ENCODE results near the gene FTO. TPM values are rescaled to one million over a fixed set of nuclear protein-coding genes. Genes with fewer than 3 reads are reported as not detected.

FTO gene
- total RNA-seq, 1 donor = 135 TPM

DNA sequence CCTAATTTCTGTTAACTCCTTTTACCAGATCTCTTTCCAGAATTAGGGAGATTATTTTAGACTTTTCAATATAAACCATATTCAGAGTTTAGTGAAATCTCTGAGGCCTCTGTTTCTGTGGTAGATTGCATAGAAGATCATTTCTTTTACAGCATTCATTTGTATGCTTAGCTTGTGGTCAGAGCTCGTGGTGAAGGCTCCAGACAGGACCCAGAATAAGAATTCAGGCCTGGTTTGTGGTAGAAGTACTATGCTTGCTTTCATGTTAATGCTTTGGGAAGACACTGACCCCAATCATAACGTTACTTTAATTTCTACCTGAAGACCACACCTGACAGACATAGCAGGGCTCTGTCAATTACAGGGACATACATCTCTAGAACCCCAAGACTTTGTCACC lies 258.1 kb downstream of the FTO start:
- TF ChIP-seq, protein P1, sequence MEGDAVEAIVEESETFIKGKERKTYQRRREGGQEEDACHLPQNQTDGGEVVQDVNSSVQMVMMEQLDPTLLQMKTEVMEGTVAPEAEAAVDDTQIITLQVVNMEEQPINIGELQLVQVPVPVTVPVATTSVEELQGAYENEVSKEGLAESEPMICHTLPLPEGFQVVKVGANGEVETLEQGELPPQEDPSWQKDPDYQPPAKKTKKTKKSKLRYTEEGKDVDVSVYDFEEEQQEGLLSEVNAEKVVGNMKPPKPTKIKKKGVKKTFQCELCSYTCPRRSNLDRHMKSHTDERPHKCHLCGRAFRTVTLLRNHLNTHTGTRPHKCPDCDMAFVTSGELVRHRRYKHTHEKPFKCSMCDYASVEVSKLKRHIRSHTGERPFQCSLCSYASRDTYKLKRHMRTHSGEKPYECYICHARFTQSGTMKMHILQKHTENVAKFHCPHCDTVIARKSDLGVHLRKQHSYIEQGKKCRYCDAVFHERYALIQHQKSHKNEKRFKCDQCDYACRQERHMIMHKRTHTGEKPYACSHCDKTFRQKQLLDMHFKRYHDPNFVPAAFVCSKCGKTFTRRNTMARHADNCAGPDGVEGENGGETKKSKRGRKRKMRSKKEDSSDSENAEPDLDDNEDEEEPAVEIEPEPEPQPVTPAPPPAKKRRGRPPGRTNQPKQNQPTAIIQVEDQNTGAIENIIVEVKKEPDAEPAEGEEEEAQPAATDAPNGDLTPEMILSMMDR (IDR thresholded peaks at IDR 0.05; ENCODE audit: insufficient read depth, low read length) = no peak
- no peak for DNase-seq (ENCODE audit: low read depth)
- H3K4me3 ChIP-seq (ENCODE audit: low read depth, low read length) = no peak overlapping the region

DNA sequence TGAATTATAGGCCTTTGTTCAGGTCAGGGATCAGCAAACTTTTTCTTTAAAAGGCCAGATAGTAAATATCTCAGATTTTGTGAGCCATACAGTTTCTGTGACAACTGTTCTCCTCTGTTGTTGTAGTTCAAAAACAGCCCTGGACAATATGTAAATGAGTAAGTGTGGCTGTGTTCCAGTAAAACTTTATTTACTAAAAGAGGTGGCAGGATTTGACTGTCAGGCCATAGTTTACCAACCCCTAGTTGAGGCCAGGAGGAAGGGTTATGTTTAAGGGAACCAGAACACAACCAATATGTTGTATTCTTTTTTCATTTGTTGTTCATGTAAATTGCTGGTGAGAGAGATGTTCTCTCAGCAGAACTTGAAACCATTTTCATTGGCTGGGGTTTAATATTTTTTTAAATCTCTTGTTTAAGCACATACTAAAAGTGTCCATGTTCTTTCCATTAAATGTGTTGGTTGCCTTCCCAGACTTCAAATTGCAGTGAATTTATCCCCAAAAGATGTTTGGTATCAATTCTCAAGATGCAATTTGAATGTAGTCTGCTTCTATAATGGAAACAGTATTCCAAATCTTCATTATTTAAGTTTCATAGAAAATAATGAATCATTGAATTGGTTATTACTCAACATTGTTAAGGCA lies 260.3 kb downstream of the FTO start:
- no peak for DNase-seq (ENCODE audit: low read depth)
- TF ChIP-seq, protein P1 (IDR thresholded peaks at IDR 0.05; ENCODE audit: insufficient read depth, low read length) = no peak
- H3K4me3 ChIP-seq (ENCODE audit: low read depth, low read length) = no peak overlapping the region

DNA sequence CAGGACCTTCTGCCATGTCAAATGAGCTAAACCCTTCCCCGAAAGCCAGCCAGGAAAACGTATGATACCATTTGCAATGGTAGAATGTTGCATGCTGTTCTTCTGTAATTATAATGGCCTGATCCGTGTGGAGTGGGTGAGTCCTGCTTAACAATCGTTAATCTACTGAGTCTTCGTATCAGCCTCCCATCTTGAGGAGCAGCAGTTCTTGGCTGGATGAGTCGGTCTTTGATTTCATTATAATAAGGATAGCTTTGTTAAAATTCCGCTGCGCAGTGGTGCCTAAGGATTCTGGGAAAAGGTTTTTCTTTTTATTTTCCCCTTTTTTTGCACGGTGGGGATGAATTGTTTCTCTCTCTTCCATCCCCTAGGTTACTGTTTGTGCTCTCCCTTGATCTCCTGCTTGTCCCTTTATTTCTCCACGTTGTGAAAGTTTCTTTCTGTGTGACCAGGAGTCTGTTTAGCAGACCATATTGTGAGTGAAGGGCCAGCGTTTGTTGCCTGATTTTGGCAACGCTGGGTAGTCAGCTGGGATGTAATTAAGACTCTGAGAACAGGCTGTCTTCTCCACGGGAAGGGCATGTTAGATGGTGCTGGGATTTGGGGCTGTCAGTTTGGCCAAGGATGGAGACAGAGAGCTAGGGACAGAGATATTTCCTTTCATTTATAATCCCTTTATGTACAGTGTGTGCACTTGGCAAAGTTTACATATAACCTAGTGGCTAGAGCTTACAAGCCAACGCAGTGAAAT lies 263.0 kb downstream of the FTO start:
- no peak for DNase-seq (ENCODE audit: low read depth)
- H3K4me3 ChIP-seq (ENCODE audit: low read depth, low read length) = no peak overlapping the region
- TF ChIP-seq, protein P1 (IDR thresholded peaks at IDR 0.05; ENCODE audit: insufficient read depth, low read length) = no peak

DNA sequence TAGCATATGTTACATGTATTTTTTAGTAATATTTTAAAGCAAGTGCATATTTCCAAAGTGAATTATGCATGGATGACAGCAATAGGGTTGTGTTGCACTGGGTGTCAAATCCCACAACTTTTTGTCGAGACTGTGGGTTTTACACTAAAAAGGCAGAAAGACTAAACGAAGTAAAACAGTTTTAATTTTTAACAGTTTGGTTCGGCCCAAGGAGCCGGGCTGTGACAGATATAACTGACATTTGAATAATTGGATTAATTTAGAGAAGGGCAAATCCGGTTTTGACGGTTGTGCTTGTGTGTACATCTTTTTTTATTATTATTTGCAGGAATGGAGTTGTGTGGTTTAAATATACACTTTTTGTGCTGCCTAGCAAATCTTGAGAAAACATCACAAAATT lies 263.6 kb downstream of the FTO start:
- TF ChIP-seq, protein P1 (IDR thresholded peaks at IDR 0.05; ENCODE audit: insufficient read depth, low read length) = no peak
- no peak for DNase-seq (ENCODE audit: low read depth)
- no peak overlapping the region for H3K4me3 ChIP-seq (ENCODE audit: low read depth, low read length)

DNA sequence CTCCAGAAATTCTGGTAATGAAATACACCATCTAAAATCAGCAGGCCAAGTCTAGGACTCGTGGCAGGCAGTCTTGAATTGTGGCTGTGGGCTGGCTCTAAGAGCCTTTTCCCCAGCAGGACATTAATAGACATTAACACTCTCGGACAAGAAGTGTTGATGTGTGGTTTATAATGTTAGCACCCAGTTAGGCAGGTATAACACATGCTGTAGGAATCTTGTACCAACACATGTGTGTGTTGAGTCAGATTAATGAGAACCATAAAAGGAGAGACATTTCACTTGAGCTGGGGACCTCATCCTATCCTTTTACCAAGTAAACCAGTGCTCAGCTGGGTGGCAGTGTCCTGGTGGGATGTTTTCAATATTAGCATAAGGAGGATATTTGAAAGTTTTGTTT lies 264.5 kb downstream of the FTO start:
- DNase-seq (ENCODE audit: low read depth) = no peak
- TF ChIP-seq, protein P1 (IDR thresholded peaks at IDR 0.05; ENCODE audit: insufficient read depth, low read length) = no peak
- no peak overlapping the region for H3K4me3 ChIP-seq (ENCODE audit: low read depth, low read length)

DNA sequence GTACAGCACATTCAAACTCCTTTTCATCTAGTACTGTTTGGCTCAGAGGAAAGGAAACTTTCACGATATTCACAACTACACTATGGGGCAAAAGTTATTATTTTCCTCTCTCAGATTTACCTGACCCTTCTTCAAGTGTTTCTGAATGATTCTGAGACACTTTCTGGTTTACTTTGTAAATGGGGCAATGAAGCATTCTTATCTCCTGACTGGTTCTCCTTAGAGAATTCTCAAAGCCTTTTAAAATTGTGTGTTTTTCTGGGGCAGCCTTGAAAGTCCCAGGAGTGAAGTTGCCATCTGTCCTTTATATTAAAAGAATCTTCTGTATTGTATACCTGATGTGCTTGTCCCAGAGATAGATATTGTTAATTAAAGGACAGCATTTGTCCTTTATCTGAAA lies 264.9 kb downstream of the FTO start:
- no peak overlapping the region for H3K4me3 ChIP-seq (ENCODE audit: low read depth, low read length)
- TF ChIP-seq, protein P1 (IDR thresholded peaks at IDR 0.05; ENCODE audit: insufficient read depth, low read length) = no peak
- DNase-seq (ENCODE audit: low read depth) = peak; percentile 41

Measured in fibroblast of the aortic adventitia (primary cell).